MCF 10A (cell line): ENCODE measurements around the gene TCHP. TPM values are rescaled to one million over a fixed set of nuclear protein-coding genes. Genes with fewer than 3 reads are reported as not detected.

ENCODE experiments used
- BruUV-seq: library from RNA; stranded (reverse); fragments of 400-500 nt; replicated peaks from 2 replicates; lab custom pipeline; 2021; lab: Mats Ljungman, UMichigan
- CTCF ChIA-PET: fragments of 300-600 bp; sonication (Branson Sonifier 250); formaldehyde crosslinking; extraction: SDS; loops from one replicate; lab custom pipeline; 2021; ENCODE audit warnings: antibody characterized with exemption, inconsistent platforms; lab: Yijun Ruan, JAX
- POLR2A ChIA-PET: fragments of 300-600, 350-650 bp; sonication (Branson Sonifier 250); formaldehyde crosslinking; extraction: SDS; loops from one replicate; lab custom pipeline; 2020; ENCODE audit warnings: antibody characterized with exemption, inconsistent platforms; lab: Yijun Ruan, JAX
- DNase-seq: peaks from one replicate; pipeline ENCODE4 v3.0.0-alpha.2; 2018; ENCODE audit not compliant: unreplicated experiment
- H3K27ac Mint-ChIP-seq: one replicate; pipeline ENCODE4 v1.8.0; 2022; ENCODE audit warnings: mild to moderate bottlenecking, low read depth, mixed read lengths; ENCODE audit not compliant: unreplicated experiment
- H3K27me3 Mint-ChIP-seq: one replicate; pipeline ENCODE4 v1.8.0; 2022; ENCODE audit warnings: mixed read lengths; ENCODE audit not compliant: insufficient read depth, unreplicated experiment
- H3K36me3 Mint-ChIP-seq: one replicate; pipeline ENCODE4 v1.8.0; 2022; ENCODE audit warnings: mild to moderate bottlenecking, moderate library complexity, mixed read lengths; ENCODE audit not compliant: insufficient read depth, unreplicated experiment
- H3K4me1 Mint-ChIP-seq: one replicate; pipeline ENCODE4 v1.8.0; 2022; ENCODE audit warnings: mixed read lengths; ENCODE audit not compliant: insufficient read depth, unreplicated experiment
- H3K4me3 Mint-ChIP-seq: one replicate; pipeline ENCODE4 v1.8.0; 2022; ENCODE audit warnings: mild to moderate bottlenecking, moderate library complexity, mixed read lengths; ENCODE audit not compliant: unreplicated experiment
- H3K9me3 Mint-ChIP-seq: one replicate; pipeline ENCODE4 v1.8.0; 2022; ENCODE audit warnings: mixed read lengths; ENCODE audit not compliant: unreplicated experiment
- intact Hi-C: fragments of 100-400 bp; cut with micrococcal nuclease; formaldehyde crosslinking; loops from 2 replicates; pipeline ENCODE4 v1.14.1; 2022
- total RNA-seq: library from RNA; stranded (reverse); gene quantifications from 2 replicates; pipeline ENCODE4 v1.2.3, GENCODE V29; 2022
- TF ChIP-seq, protein P1 (sequence below): fragments of 200-600 bp; IDR thresholded peaks from one replicate; pipeline ENCODE4 v1.8.0; 2022; ENCODE audit warnings: antibody characterized with exemption, mild to moderate bottlenecking; ENCODE audit not compliant: unreplicated experiment

The TCHP gene
- total RNA-seq, 1 experiment from 2014 or later, result 36.3 TPM

GRCh38 chr12:109870648-109871047, 29.4 kb upstream of the TCHP start:
- H3K4me1 Mint-ChIP-seq, result peaks cover 8% of the 10 kb centered on the region
- no peak for DNase-seq
- TF ChIP-seq, protein P1, sequence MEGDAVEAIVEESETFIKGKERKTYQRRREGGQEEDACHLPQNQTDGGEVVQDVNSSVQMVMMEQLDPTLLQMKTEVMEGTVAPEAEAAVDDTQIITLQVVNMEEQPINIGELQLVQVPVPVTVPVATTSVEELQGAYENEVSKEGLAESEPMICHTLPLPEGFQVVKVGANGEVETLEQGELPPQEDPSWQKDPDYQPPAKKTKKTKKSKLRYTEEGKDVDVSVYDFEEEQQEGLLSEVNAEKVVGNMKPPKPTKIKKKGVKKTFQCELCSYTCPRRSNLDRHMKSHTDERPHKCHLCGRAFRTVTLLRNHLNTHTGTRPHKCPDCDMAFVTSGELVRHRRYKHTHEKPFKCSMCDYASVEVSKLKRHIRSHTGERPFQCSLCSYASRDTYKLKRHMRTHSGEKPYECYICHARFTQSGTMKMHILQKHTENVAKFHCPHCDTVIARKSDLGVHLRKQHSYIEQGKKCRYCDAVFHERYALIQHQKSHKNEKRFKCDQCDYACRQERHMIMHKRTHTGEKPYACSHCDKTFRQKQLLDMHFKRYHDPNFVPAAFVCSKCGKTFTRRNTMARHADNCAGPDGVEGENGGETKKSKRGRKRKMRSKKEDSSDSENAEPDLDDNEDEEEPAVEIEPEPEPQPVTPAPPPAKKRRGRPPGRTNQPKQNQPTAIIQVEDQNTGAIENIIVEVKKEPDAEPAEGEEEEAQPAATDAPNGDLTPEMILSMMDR, result no peak
- no peaks in the 10 kb centered on the region for H3K9me3 Mint-ChIP-seq
- no TSS peak for BruUV-seq
- intact Hi-C loops, result no loop called here
- no peak overlapping the region for H3K4me3 Mint-ChIP-seq
- POLR2A ChIA-PET, result no interaction called here
- CTCF ChIA-PET, result interaction anchor here (0.7 to 1.7 kb wide), 3 partner anchors 17 to 66 kb away, joined by 3 to 5 read pairs (median 4); no protein-coding TSS in a partner anchor
- H3K27me3 Mint-ChIP-seq, result no peaks in the 10 kb centered on the region
- peaks cover 8% of the 10 kb centered on the region for H3K36me3 Mint-ChIP-seq
- no peak overlapping the region for H3K27ac Mint-ChIP-seq

DNA sequence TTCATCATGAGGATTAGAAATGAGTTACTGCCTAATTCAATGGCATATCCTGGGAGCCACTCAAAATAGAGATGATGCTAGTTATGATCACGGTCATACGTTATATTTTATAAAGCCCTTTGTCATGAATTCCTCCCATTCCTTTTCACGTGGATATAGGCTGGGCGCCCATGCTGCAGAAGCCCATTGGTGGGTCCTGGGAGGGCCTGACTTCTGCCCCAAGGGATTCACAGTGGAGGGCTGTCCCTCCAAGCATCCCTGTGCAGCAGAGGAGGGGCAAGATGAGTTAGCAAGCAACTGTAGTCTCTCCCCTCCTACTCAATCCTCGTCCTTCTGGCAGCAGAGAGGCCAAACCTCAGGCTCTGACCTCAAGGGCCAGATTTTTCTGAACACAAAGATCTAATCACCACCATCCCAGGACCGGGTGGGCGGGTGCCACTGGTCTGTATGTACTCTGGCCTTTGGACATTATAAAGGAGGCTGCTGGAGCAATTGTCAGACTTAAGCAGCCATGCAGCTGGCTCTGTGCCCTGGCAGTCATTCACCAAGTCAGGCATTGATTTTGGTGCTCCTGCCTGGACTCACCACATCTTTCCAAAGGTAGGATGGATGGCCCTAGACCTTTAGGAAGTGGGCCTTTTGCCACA, 28.3 kb upstream of the TCHP start:
- H3K27me3 Mint-ChIP-seq, result no peaks in the 10 kb centered on the region
- intact Hi-C loops, result no loop called here
- DNase-seq, result no peak
- ChIA-PET POLR2A (interaction anchor here (0.7 kb wide), 1 partner anchor 17 kb away, joined by 3 read pairs; no protein-coding TSS in a partner anchor), CTCF (interaction anchor here (0.5 to 1.4 kb wide), 2 partner anchors 66 to 169 kb away, joined by 3 to 5 read pairs; no protein-coding TSS in a partner anchor)
- H3K9me3 Mint-ChIP-seq, result no peaks in the 10 kb centered on the region
- H3K36me3 Mint-ChIP-seq, result peaks cover 8% of the 10 kb centered on the region
- H3K27ac Mint-ChIP-seq, result no peak overlapping the region
- peaks cover 9% of the 10 kb centered on the region for H3K4me1 Mint-ChIP-seq
- TF ChIP-seq, protein P1, result no peak
- BruUV-seq, result no TSS peak
- H3K4me3 Mint-ChIP-seq, result no peak overlapping the region

- H3K4me3 Mint-ChIP-seq, result no peak overlapping the region
- H3K36me3 Mint-ChIP-seq, result peaks cover 8% of the 10 kb centered on the region
- H3K9me3 Mint-ChIP-seq, result no peaks in the 10 kb centered on the region
- no peak for DNase-seq
- no peaks in the 10 kb centered on the region for H3K27me3 Mint-ChIP-seq
- no TSS peak for BruUV-seq
- ChIA-PET CTCF (interaction anchor here (0.6 to 1.7 kb wide), 4 partner anchors 54 to 354 kb away, joined by 3 to 5 read pairs (median 4); no protein-coding TSS in a partner anchor), POLR2A (interaction anchor here (1.0 kb wide), 1 partner anchor 14 kb away, joined by 3 read pairs; no protein-coding TSS in a partner anchor)
- intact Hi-C loops, result no loop called here
- TF ChIP-seq, protein P1, result no peak
- no peak overlapping the region for H3K27ac Mint-ChIP-seq
- peaks cover 10% of the 10 kb centered on the region for H3K4me1 Mint-ChIP-seq
Measured at GRCh38 chr12:109873653-109874052, 26.4 kb upstream of the TCHP start.

DNA sequence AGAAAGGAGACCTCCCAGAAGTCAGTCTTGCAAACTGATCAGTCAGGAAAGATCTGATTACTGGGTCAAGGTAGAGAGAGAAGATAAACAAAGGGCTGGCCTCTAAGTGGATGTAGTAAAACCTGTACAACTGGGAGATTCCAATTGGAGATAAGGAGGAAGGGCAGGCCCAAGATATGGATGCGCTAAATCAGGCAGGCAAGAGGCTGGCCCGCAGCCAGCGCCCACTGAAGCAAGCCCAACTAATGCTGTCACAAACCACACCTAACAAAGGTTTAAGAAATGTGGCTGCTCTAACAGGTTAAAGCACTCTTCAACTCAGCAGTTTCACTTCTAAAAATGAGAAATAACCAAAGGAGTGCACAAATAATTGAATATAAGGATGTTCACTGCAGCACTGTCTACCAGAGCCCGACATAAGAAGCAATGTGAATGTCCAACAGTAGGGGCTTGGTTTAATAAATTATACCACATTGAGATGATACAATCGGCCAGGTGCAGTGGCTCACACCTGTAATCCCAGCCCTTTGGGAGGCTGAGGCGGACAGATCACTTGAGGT, 24.4 kb upstream of the TCHP start:
- no TSS peak for BruUV-seq
- ChIA-PET CTCF (interaction anchor here (0.7 to 4.6 kb wide), 3 partner anchors 20 to 70 kb away, joined by 3 to 23 read pairs (median 3); no protein-coding TSS in a partner anchor), POLR2A (interaction anchor here (0.8 kb wide), 1 partner anchor 413 kb away, joined by 3 read pairs; no protein-coding TSS in a partner anchor)
- H3K4me1 Mint-ChIP-seq, result peaks cover 22% of the 10 kb centered on the region
- intact Hi-C loops, result no loop called here
- no peaks in the 10 kb centered on the region for H3K27me3 Mint-ChIP-seq
- no peak overlapping the region for H3K27ac Mint-ChIP-seq
- no peak for DNase-seq
- TF ChIP-seq, protein P1, result no peak
- H3K36me3 Mint-ChIP-seq, result peaks cover 8% of the 10 kb centered on the region
- H3K4me3 Mint-ChIP-seq, result no peak overlapping the region
- no peaks in the 10 kb centered on the region for H3K9me3 Mint-ChIP-seq
